Endometrium (tissue), 2 donors: ENCODE measurements around the gene KIF2A.
"Not testable (repeated sequence)": the region's sequence is repeated elsewhere in the genome, so short reads cannot be mapped to it uniquely, and the experiment has no call there.

Source experiments
- FAIRE-seq: peaks from 2 replicates; lab custom pipeline; 2012; peaks lifted over from hg19 to GRCh38; lab: Jason Lieb, UNC
- donor health status: control.
- donor health status: control.

KIF2A gene

GRCh38 chr5:62291829-62292228 is 14.2 kb upstream of the KIF2A start:
- FAIRE-seq: not testable (repeated sequence)

- FAIRE-seq: no peak
Observed at GRCh38 chr5:62296998-62297397, 9.0 kb upstream of the KIF2A start.

DNA sequence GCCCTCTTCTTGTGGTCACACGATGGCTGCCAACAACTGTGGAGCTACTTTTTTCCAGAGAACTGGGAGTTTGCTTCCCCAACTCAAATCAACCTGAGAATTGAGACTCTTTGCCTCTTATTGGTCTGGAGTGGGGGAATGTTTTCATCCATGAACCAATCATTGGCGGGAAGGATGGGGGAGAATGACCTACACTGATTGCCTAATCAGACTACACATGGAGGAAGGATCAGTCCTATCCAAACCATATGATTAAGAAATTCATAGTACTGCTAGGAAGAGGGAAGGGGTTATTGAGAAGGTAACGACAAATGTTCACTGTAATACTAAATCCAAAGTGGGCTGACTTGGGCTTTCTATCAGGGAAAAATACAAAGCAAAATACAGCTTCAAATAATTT is 7.9 kb upstream of the KIF2A start:
- no peak for FAIRE-seq

- no peak for FAIRE-seq
Observed at GRCh38 chr5:62299101-62299500, 6.9 kb upstream of the KIF2A start.

- no peak for FAIRE-seq
Observed at GRCh38 chr5:62299600-62299999, 6.4 kb upstream of the KIF2A start.

- no peak for FAIRE-seq
Observed at GRCh38 chr5:62305358-62305714, 670 bp upstream of the KIF2A start.

DNA sequence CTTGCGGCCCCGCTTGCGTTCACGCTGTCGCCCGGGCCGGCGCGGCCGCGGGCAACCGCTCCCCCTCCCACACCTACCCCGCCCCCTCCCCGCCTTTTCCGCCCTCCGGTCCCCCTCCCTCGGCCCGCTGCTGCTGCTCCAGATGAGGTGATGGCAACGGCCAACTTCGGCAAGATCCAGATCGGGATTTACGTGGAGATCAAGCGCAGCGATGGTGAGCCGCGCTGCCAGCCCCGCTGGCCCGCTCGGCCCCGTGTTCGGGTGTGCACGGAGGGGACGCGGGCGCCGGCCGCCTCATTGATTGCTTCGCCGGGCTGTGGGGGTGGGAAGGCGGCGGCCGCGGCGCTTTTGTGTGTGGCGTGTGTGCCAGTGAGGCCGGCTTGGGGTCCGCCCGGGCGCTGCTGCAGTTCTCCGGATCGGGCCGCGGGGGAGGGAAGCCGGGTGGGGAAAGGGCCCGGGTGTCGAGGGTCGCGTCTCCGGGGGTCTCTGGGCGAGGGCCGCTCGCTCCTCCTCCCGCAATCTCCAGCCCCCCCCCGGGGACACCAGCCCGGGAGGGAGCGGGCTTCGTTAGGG is 403 bp downstream of the KIF2A start:
- FAIRE-seq: no peak

DNA sequence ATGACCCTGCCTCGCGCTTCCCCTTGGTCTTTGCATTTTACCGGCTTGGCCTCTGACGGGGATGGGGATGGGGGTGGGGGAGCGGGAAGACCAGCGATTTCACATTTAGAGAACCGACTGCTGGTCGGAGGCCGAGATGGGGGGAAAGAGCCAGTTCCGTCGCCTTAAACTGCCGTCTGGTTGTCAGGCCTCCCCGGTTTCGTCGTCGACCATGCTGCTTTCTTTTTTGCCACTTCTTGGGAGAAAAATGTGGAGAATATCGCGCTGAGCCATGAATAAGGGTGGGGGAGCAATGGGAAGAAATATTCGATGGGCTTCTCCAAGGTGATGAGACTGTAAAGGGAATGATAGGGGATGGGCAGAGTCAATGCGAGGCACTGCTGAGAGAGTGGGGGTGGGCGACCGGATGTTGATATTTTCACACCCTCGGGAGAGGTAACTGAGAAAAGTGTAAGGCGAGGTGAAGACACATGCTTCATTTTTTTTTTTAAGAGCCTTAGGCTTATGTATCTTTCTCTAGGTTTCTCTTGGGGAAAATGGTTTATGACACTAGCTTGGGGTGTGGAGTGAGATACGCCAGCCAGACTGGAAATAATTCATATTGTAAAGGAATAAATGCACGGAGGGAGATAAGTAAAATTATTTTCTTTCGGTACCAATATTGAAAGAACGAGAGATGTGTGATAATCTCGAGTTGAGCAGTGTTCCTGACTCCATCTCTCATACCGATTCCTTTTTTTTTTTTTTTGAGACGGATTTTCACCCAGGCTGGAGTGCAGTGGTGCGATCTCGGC is 1.1 kb downstream of the KIF2A start:
- FAIRE-seq: no peak

- FAIRE-seq: no peak
Observed at GRCh38 chr5:62308439-62308838, 2.4 kb downstream of the KIF2A start.

- FAIRE-seq: no peak
Observed at GRCh38 chr5:62309107-62309506, 3.1 kb downstream of the KIF2A start.

- FAIRE-seq: no peak
Observed at GRCh38 chr5:62310426-62311143, 4.6 kb downstream of the KIF2A start.

DNA sequence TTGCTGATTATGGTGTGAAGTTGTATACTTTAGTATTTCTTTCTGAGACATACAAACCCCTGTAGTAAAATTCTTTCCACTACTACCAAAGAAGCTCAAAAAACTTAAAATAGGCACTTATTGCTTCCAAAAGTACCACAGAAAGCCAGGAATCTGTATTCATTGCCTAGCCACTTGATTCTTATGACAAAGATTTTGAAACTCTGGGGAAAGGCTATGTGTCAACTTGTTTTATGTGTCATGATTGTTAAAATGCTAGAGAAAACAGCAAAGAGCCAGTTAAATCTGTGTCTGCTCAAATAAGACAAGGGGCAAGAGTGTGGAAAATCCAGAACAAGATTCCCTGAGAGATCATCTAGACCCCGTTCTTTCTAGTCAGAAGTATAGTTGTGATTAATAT is 6.0 kb downstream of the KIF2A start:
- FAIRE-seq: no peak

DNA sequence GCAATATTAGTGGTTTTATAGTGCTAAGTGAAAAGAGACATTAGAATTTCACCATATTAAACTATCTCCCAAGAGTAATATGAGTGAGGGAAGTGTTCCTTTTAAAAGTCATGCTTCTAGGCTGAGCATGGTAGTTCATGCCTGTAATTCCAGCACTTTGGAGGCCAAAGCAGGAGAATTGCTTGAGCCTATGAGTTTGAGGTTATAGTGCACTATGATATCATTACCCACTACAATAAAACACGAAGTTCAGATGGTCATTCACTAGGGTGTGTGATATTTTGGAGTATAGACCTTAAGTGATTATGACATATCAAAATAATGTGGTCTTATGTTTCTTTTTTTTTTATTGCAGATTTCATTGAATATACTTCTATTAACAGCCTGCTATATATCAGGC is 6.7 kb downstream of the KIF2A start:
- no peak for FAIRE-seq

DNA sequence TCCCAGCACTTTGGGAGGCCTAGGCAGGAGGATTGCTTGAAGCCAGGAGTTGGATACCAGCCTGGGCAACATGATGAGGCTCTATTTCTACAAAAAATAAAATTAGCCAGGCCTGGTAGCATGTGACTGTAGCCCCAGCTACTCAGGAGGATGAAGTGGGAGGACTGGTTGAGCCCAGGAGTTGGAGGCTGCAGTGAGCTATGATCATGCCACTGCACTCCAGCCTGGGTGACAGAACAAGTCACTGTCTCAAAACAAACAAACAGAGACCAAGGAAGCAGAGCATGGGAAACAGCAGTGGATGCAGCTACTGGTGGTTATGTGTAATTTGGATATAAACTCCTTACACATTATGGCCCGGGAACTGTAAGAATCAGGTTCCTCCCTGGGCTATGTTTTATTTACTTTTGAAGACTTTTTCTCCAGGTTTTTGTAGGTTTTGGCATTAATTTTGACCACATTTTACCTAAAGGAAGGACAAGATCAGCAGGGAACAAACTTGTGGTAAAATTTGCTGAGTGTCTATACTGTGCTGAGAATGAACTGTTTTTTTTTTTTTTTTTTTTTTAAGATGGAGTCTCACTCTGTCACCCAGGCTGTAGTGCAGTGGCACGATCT is 8.3 kb downstream of the KIF2A start:
- FAIRE-seq: no peak

DNA sequence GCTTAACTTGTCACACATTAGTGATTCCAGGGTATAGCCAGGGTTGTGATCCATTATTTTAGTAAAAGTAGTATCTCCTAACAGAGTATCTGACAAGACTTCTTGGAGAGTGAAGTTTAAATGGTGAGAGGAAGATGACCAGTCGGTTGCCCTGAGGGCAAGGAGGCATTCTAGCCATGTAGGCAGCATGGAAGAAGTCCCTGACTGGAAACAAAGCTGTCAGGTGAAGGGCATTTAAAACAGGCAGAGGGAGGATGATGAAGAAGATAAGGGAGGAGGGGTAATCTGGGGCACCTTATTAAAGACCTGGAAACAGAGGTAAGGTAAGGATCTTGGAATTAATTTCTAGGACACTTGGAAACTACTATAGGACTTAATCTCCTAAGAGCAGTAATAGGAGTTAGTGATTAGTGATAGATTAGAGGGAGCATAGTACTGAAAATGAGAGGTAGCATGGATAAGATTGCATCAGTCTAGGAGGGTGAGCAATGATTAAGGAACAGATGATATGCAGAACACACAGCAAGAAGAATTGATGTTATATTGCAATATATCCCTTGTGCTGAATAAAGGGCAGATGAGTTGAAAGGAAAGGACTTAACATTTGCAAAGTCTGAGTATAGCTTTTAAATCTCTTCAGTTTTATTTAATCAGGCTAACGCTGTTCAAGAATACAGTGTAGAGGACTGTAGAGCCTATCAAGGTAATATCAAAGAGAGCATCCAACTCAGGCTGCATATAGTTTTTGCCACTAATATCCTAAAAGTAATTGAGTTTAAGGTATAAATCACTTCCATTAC is 9.6 kb downstream of the KIF2A start:
- no peak for FAIRE-seq

DNA sequence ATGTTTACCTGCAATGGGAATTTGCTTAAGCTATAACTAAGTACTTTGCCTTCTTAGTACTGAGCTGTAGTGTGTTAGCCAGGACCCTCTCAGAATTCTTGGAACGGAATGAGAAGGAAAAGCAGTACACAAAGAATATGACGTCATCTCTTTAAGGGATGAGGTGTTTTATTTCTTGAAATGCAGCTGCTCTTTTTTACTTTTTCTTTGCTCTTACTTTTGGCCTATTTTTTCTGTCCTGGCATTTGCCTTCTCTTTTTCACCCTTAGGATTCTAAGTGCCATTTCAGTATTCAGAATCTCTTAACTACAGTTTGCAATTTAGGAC is 10.1 kb downstream of the KIF2A start:
- no peak for FAIRE-seq

DNA sequence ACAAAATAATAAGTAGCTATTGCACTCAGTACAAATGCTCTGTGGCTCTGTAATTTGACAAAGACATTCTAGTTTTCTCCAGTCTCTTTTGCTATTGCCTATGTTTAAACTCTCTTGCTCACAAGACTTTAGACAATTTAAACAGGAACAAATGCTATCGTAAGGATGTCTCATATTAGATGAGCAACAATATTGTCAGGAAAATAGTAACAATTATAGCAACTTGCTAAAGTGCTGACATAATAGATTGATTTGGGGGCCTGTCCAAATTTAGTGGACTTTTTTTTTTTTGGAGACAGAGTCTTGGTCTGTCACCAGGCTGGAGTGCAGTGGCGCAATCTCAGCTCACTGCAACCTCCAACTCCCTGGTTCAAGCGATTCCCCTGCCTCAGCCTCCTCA is 11.8 kb downstream of the KIF2A start:
- FAIRE-seq: no peak

- FAIRE-seq: no peak
Observed at GRCh38 chr5:62322484-62322883, 16.5 kb downstream of the KIF2A start.

DNA sequence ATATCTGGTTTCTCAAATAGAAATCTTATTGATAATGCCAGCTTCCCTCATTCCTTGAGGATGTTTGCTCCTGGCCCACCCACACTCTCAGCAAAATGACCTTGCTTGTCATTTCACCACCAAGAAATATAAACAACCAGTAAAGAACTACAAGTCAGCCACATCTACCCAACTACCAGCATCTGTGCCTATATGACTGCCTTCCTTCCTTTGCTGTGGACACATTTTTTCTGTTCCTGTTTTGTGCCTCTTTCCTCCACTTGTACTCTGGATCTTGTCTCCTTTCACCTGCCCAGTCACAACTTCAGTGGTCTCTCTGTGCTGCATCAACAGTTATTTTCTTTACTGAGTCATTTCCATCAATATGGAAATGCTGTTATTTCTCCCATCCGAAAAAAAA is 20.3 kb downstream of the KIF2A start:
- FAIRE-seq: no peak

DNA sequence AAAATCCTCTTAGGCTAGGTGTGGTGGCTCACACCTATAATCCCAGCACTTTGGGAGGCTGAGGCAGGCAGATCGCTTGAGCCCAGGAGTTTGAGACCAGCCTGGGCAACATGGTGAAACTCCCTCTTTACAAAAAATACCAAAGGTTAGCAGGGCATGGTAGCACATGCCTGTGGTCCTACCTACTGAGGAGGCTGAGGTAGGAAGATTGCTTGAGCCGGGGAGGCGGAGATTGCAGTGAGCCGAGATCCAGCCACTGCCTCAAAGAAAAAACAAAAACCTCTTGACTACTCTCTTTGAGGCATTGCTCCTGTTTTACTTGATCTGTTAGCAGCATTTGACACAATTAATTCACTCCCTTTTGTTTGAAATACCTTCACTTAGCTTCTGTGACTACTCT is 20.7 kb downstream of the KIF2A start:
- FAIRE-seq: no peak

DNA sequence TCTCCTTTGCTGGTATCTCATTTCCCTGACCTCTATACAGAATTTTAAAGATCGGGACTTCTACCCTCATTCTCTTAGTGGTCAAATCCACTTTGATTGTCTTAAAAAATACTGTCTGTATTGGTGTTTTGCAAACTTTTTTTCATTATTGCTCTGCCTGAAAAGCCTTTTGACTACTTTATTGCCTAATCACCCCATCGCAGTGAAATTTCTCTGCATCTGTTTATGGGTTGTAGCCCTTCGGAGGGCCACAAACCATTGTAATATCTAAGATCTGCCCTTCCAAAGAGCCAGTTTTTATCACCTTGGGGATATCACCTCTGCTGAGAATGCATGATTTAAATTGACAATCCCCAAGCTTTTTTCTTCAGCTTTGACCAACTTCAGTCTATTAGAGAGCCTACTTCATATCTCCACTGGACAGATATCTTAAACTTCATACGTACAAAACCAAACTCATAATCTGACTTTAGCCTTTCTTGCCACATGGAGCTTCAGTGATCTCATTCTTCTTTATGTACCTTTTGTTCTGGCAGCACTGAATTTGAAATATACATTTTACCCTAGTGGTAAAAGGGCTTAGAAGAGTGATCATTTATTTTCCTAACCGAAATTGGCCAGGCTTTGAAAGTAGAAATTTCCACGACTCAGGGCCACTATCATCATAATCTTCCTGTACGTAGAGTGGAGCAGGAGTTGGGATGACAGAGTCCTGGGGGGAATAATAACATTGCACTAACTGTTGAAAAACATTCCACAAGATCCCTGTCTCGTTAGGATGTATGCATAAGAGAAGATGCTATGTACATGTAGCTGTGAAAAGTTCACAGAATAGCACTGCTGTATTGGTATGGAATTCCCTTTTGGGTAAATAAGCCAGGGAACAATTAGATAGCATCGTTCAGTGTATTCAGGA is 21.4 kb downstream of the KIF2A start:
- FAIRE-seq: no peak
